GM18907 (cell line): ENCODE data around the gene CNTF.
"Not testable (repeated sequence)": the region's sequence is repeated elsewhere in the genome, so short reads cannot be mapped to it uniquely, and the experiment has no call there.

Experiments
- ATAC-seq: cut with Tn5 transposase; IDR thresholded peaks from one replicate; pipeline ENCODE4 v1.9.1; 2021; ENCODE audit warnings: mild to moderate bottlenecking, moderate library complexity; ENCODE audit not compliant: unreplicated experiment

Gene CNTF, protein sequence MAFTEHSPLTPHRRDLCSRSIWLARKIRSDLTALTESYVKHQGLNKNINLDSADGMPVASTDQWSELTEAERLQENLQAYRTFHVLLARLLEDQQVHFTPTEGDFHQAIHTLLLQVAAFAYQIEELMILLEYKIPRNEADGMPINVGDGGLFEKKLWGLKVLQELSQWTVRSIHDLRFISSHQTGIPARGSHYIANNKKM

GRCh38 chr11:58622344-58622743, at the start of gene CNTF:
CNTF (plus strand) TSS chr11:58622665; CDS start chr11:58622753, 88 bp downstream.
- no peak for ATAC-seq

DNA sequence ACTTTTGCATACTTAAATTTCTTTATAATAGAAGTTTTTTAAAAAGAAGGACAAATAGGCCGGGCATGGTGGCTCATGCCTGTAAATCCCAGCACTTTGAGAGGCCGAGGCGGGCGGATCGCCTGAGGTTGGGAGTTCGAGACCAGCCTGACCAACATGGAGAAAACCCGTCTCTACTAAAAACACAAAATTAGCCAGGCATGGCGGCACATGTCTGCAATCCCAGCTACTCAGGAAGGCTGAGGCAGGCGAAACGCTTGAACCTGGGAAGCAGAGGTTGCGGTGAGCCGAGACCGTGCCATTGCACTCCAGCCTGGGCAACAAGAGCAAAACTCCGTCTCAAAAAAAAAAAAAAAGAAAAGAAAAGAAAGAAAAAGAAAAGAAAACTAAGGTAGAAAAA, 49.6 kb upstream of the CNTF start:
- ATAC-seq = not testable (repeated sequence)

- ATAC-seq = peak; percentile 26
Measured at GRCh38 chr11:58573451-58574104, 48.9 kb upstream of the CNTF start.

GRCh38 chr11:58574881-58575280, 47.6 kb upstream of the CNTF start:
- no peak for ATAC-seq

DNA sequence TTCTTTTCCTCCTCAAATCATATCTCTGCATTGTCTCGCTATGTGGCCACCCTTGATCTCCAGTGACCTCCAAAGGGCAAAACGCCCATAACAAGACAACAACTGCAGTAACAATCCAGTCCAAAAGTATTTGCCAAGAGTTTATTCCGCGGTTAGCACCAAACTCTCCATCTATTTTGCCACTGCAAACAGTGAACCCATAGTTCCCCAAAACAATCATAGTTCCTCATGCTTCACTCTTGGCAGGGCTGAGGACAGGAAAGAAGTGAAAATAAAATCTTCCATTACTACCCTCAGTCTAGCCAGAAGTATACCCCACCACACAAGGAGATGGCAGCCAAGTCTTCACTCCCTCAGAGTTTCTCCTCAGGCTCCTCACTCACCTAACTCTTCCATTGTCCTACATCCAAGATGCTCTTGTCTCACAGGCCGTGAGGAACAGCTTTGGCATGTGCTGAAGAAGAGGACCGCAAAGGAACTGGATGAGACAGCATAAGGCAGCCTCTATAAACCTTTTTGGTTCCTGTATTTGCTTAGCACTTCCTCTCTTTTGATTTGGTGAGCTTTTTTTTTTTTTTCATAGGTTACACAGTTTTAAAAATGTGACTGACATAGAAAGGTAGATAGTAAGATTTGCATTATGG, 47.0 kb upstream of the CNTF start, which contains the start of gene LPXN:
LPXN (minus strand) TSS at position 480 of the 644 bp plus-strand sequence; CDS start at position 396, 84 bp downstream.
- ATAC-seq = no peak

DNA sequence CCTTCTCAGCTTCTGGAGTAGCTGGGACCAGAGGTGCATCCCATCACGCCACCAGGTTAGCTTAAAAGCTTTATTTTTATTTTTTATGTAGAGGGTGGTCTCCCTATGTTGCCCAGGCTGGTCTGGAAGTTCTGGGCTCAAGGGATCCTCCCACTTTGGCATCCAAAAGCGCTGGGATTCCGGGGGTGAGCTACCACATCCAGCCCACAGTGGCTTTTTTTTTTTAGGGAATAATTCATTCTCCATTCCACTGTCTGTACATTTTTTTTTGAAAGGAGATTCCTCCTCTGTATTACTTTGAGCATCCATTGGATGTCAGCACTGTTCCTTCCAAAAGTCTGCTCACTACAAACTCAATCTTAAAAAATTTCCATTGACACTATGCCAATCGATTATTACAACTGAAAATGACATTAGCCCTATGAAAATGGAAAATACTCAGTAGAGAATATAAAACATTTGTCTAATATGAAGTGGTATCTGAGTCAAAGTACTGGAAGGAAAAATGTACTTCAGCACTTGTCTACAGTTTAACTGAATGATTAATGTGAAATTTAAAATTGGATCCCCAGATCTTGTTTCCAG, 45.5 kb upstream of the CNTF start:
- no peak for ATAC-seq

- ATAC-seq = peak; percentile 63
Measured at GRCh38 chr11:58577555-58578135, 44.8 kb upstream of the CNTF start.

DNA sequence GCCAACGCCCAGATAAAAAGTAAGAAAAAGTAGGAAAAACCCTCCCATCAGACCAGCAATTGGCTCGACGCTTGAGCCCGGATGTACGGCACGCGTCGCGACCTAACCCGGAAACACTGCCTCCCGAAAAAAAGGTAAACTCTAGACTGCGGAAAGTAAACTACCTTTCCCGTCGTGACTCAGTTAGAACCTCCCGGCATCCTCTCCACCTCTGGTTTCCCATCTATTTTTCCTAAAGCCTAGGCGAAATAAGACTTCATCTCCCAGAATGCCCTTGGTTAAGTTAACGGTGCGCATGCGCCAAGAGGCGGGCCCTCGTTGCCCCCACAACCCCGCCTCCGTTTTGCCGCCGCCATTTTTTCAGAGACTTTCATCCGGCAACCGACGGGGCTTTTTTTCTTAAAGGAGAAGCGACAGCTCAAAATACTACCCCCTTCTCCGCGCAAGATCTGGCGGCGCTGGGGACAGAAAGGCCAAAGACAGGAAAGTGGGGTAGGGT, 44.3 kb upstream of the CNTF start:
- ATAC-seq = no peak

GRCh38 chr11:58578635-58579191, 43.8 kb upstream of the CNTF start, which contains the start of gene ZFP91:
ZFP91 (plus strand) TSS chr11:58579063; CDS start chr11:58579282, 219 bp downstream.
- ATAC-seq = peak; percentile 37

- peak; percentile 54 for ATAC-seq
Measured at GRCh38 chr11:58579192-58580129, 43.0 kb upstream of the CNTF start.

- ATAC-seq = no peak
Measured at GRCh38 chr11:58580311-58580710, 42.2 kb upstream of the CNTF start.

- no peak for ATAC-seq
Measured at GRCh38 chr11:58582437-58582836, 40.0 kb upstream of the CNTF start.

- ATAC-seq = no peak
Measured at GRCh38 chr11:58586998-58587397, 35.5 kb upstream of the CNTF start.

DNA sequence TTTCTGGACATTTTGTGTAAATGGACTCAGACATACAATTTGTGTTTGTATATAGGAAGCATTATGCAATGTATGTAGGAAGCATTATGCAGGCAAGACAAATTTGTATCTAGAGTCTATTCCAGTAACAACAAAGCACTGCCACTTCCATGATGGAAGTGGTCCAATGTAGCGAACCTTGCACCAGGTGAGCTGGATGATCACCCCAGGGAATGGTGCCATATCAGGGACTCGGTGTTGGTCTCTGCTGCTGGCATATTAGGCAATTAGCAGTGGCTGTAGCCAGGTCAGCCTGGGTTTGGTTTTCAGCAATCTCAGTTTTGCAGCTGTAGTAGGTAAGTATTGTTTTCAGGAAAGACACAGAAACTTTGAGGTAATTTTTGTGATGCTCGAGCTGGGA, 30.8 kb upstream of the CNTF start:
- no peak for ATAC-seq

GRCh38 chr11:58592760-58593472, 29.5 kb upstream of the CNTF start:
- no peak for ATAC-seq

GRCh38 chr11:58594826-58595225, 27.6 kb upstream of the CNTF start:
- no peak for ATAC-seq

DNA sequence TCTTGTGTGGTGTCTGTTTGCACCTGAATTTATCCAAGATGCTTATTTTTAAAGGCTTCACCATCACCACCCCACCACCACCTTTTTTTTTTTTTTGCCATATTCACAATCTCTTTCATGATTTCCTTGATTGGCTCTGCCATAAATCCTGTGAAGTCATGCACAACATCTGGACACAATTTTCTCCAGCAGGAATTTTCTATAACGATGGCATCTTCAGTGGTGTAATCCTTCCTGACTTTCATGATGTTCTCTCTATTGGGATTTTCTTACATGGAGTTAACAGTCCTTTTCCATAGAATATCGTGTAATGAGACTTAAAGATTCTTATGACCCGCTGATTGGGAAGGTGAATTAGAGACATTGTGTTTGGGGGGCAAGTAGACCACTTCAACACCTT, 25.8 kb upstream of the CNTF start:
- no peak for ATAC-seq

DNA sequence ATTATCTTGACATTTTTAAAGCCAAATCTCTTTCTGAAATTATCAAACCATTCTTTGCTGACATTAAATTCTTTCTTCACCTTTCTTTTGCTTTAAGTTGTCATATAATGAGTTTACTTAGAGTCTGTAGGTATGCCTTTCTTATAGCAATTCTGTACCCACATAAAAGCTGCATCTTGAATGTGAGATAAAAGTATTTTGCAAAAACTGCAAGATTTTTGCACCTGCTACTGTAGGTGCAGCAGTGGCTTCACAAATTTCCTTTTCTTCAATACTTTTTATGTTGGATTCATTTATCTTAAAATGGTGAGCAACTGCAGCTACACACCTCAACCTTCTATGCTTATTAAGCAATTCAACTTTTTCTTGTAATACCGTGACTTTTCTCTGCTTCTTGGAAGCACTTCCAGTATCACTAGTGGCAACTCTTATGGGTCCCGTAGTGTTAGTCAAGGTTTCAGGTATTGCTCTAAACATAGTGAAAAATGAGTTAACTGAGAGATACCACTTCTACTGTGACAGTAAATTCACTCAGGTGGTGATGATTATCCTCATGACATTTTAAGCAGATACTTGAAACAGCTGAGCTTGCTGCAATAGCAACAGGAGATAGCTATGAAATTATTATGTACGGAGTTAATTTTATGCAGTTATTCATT, 24.9 kb upstream of the CNTF start:
- no peak for ATAC-seq

DNA sequence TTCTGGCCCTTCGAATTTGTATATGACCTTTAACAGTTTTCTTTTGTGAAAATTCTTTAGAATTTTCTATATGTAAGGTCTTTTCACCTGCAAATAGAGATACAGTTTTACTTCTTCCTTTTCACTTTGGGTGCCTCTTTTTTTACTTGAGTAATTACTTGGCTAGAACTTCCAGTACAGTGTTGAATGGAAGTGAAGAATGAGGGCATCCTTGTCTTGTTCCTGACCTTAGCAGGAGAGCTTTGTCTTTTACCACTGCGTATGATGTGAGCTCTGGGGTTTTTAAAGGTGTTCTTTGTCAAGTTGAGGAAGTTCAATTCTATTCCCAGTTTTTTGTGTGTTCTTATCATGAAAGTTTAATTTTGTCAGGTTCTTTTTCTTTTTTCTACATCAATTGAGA, 22.0 kb upstream of the CNTF start:
- no peak for ATAC-seq
